ENCODE results near the gene SOX15.

SOX15 gene

DNA sequence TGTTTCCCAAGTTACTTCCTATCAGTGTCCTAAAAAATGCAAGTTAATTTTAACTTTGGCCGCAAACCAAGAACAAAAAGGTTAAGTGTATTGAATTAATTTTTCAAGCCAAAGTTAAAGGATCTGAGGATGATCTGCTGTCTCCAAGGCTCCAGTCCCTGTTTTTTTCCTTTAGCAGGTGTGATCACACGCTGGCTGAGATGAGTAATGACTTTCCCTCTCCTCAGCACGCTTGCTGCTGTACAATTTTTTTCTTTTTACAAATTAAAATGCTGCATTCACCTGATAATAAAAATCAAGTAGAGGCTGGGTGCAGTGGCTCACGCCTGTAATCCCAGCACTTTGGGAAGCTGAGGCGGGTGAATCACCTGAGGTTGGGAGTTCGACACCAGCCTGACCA lies 45.0 kb downstream of the SOX15 start:
- Histone ChIP-seq H3K27me3 (replicated peaks; ENCODE audit: control insufficient read depth, insufficient read depth, low read length, poor library complexity, severe bottlenecking) (no peaks in the 10 kb centered on the region), H3K4me3 (ENCODE audit: insufficient read depth, low read depth, low read length, poor library complexity, severe bottlenecking) (no peak overlapping the region), H3K27ac (ENCODE audit: insufficient read depth, low read length, poor library complexity, severe bottlenecking) (no peak overlapping the region), H3K4me1 (ENCODE audit: control insufficient read depth, insufficient read depth, low read length, poor library complexity, severe bottlenecking) (peaks cover 16% of the 10 kb centered on the region), H3K36me3 (ENCODE audit: control insufficient read depth, insufficient read depth, low read length) (no peaks in the 10 kb centered on the region), H3K9me3 (ENCODE audit: control insufficient read depth, low read length) (no peaks in the 10 kb centered on the region)
- DNase-seq = no peak

DNA sequence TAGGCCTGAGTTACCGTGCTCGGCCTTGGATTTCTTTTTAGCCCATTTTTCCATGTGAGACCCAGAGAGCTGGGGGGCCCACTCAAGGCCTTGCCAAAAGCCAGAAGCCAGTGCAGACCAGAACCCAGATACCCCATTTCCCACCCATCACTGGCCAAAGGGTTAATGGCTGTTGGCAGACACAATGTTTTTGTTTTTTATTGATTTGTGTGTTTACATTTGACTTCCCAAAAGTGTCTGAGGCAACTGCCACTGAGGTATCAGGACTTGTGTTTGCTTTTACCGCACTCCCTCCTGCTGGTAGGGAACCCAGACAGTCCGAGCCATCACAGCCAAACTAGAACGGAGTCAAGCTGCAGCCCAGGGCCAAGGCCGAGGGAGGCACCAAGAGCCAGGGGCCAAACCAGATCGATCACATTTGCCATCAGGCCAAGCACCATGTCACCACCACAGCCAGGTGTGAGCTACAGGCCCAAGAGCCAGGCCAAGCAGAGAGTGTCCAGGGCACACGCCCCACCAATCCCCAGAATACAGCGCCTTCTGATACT lies 48.7 kb downstream of the SOX15 start:
- H3K4me1 ChIP-seq (ENCODE audit: control insufficient read depth, insufficient read depth, low read length, poor library complexity, severe bottlenecking) = no peaks in the 10 kb centered on the region
- H3K27ac ChIP-seq (ENCODE audit: insufficient read depth, low read length, poor library complexity, severe bottlenecking) = no peak overlapping the region
- no peaks in the 10 kb centered on the region for H3K9me3 ChIP-seq (ENCODE audit: control insufficient read depth, low read length)
- no peak for DNase-seq
- H3K27me3 ChIP-seq (replicated peaks; ENCODE audit: control insufficient read depth, insufficient read depth, low read length, poor library complexity, severe bottlenecking) = no peaks in the 10 kb centered on the region
- H3K4me3 ChIP-seq (ENCODE audit: insufficient read depth, low read depth, low read length, poor library complexity, severe bottlenecking) = no peak overlapping the region
- no peaks in the 10 kb centered on the region for H3K36me3 ChIP-seq (ENCODE audit: control insufficient read depth, insufficient read depth, low read length)

DNA sequence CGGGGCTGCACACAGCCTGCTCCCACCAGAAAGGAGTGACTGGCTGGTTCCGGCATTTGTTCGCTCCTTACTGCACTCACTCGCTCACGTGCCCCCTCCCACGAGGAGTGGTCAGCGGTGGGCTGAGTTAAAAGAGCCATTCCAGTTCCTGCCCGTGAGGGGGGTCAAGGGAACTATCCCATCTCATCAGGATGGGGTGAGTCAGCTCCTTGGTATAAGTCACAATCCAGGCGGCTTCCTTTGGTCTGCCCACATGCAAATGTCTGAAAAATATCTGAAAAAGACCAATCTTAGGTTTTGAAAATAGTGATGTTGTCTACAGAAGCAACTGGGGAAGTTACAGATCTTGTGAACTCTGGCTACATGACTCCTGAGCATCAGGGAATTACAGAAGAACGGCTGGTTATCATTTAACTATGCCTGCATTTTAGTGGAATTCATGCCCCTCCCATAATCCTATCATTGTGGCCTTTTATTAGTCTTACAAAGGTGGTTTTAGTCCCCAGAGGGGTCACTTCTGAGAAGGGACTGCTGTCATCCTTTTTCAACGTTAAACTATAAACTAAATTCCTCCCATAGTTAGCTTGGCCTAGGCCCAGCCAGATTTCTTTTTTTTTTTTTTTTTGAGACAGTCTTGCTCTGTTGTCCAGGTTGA lies 50.9 kb downstream of the SOX15 start:
- no peak overlapping the region for H3K4me3 ChIP-seq (ENCODE audit: insufficient read depth, low read depth, low read length, poor library complexity, severe bottlenecking)
- no peaks in the 10 kb centered on the region for H3K9me3 ChIP-seq (ENCODE audit: control insufficient read depth, low read length)
- DNase-seq = no peak
- no peaks in the 10 kb centered on the region for H3K36me3 ChIP-seq (ENCODE audit: control insufficient read depth, insufficient read depth, low read length)
- H3K27ac ChIP-seq (ENCODE audit: insufficient read depth, low read length, poor library complexity, severe bottlenecking) = no peak overlapping the region
- H3K4me1 ChIP-seq (ENCODE audit: control insufficient read depth, insufficient read depth, low read length, poor library complexity, severe bottlenecking) = no peaks in the 10 kb centered on the region
- H3K27me3 ChIP-seq (replicated peaks; ENCODE audit: control insufficient read depth, insufficient read depth, low read length, poor library complexity, severe bottlenecking) = no peaks in the 10 kb centered on the region

Data from effector memory CD4-positive, alpha-beta T cell (primary cell).